Tibial nerve (tissue), 4 donors: ENCODE results near the gene RPL3. TPM values are rescaled to one million over a fixed set of nuclear protein-coding genes. Genes with fewer than 3 reads are reported as not detected.

Experiments
- DNase-seq, 2 donors: peaks; one replicate each; pipeline ENCODE4 v3.0.0-alpha.2; 2019; ENCODE audit warnings: low spot score in 2 of 2
- H3K27ac ChIP-seq, 4 donors: fragments of 200-600 bp; sonication (generic) in 3 of 4; one replicate each; pipeline ENCODE4 v1.5.1; 2017 to 2019; ENCODE audit warnings: mild to moderate bottlenecking in 1 of 4
- H3K27me3 ChIP-seq, 2 donors: fragments of 200-600 bp; sonication (generic) in 1 of 2; one replicate each; pipeline versions ENCODE4 v1.5.1 to v1.6.0; 2017 to 2019
- H3K36me3 ChIP-seq, 3 donors: fragments of 200-600 bp; sonication (generic); one replicate each; pipeline ENCODE4 v1.5.1; 2018 to 2019
- H3K4me1 ChIP-seq, 4 donors: fragments of 200-600 bp; sonication (generic) in 3 of 4; one replicate each; pipeline ENCODE4 v1.5.1; 2017 to 2019
- H3K4me3 ChIP-seq, 4 donors: fragments of 200-600 bp; sonication (generic) in 3 of 4; one replicate each; pipeline ENCODE4 v1.5.1; 2017 to 2019; ENCODE audit warnings: mild to moderate bottlenecking in 1 of 4, moderate library complexity in 1 of 4
- H3K9me3 ChIP-seq, 4 donors: fragments of 200-600 bp; sonication (generic) in 3 of 4; one replicate each; pipeline ENCODE4 v1.5.1; 2017 to 2019
- CTCF ChIP-seq, 5 experiments: fragments of 200-600 bp in 3 of 5; fragments of 450-650 bp in 2 of 5; sonication (generic) in 3 of 5; IDR thresholded peaks; one replicate each; pipeline ENCODE4 v1.5.1; 2016 to 2019; ENCODE audit warnings: antibody characterized with exemption in 5 of 5, mild to moderate bottlenecking in 3 of 5, moderate library complexity in 2 of 5
- EP300 ChIP-seq, 2 donors: sonication (generic); formaldehyde crosslinking; IDR thresholded peaks; one replicate each; pipeline ENCODE4 v1.6.1; 2017; ENCODE audit warnings: antibody characterized with exemption in 2 of 2, mild to moderate bottlenecking in 1 of 2
- POLR2A ChIP-seq, 2 donors: fragments of 450-650 bp; IDR thresholded peaks; one replicate each; pipeline ENCODE4 v1.6.1; 2017; ENCODE audit warnings: antibody characterized with exemption in 2 of 2, mild to moderate bottlenecking in 2 of 2, moderate library complexity in 2 of 2
- WGBS, 2 donors: methylation state at CpG; one replicate each; pipeline ENCODE4 v1.1.5; 2018; 5-methylcytosine and 5-hydroxymethylcytosine counted together
- total RNA-seq, 4 donors: library from RNA; depleted of rRNA; stranded (reverse); fragments of >200 nt; gene quantifications; one replicate each; pipeline ENCODE4 v1.1.0, GENCODE V29; 2016

RPL3 gene
- total RNA-seq, 4 donors from 2014 or later, result 1,869 to 2,331 (median 1,970) TPM

- Histone ChIP-seq H3K27me3 (no peaks in the 10 kb centered on the region), H3K4me3 (no peak overlapping the region), H3K9me3 (peaks cover 0 to 3% (median 0%) of the 10 kb centered on the region in 4 donors), H3K27ac (peak overlapping the region in 2 of 4 donors; percentile 88 to 89), H3K36me3 (no peaks in the 10 kb centered on the region), H3K4me1 (peaks cover 3 to 54% (median 24%) of the 10 kb centered on the region in 4 donors)
- no peak for DNase-seq
- WGBS, 2 donors, result 86 to 91% methylated on average over 15 to 16 of the region's 16 CpGs
- TF ChIP-seq POLR2A (IDR thresholded peaks at IDR 0.05) (no peak), CTCF (IDR thresholded peaks at IDR 0.05) (no peak), EP300 (IDR thresholded peaks at IDR 0.05) (no peak)
These were observed 29.3 kb downstream of the RPL3 start for GRCh38 chr22:39289975-39290720.

GRCh38 chr22:39289533-39289932 is 29.9 kb downstream of the RPL3 start:
- no peak for TF ChIP-seq EP300 (IDR thresholded peaks at IDR 0.05)
- TF ChIP-seq CTCF (IDR thresholded peaks at IDR 0.05), result no peak
- no peak for TF ChIP-seq POLR2A (IDR thresholded peaks at IDR 0.05)
- no peaks in the 10 kb centered on the region for H3K27me3 ChIP-seq
- peaks cover 3 to 51% (median 24%) of the 10 kb centered on the region in 4 donors for H3K4me1 ChIP-seq
- no peak for DNase-seq
- peaks cover 0 to 8% (median 0%) of the 10 kb centered on the region in 4 donors for H3K9me3 ChIP-seq
- H3K4me3 ChIP-seq, result no peak overlapping the region
- H3K36me3 ChIP-seq, result no peaks in the 10 kb centered on the region
- H3K27ac ChIP-seq, result peak overlapping the region in 2 of 4 donors; percentile 17 to 62
- WGBS, 2 donors, result 73 to 77% methylated on average over 10 to 11 of the region's 14 CpGs

- peaks cover 3 to 55% (median 35%) of the 10 kb centered on the region in 4 donors for H3K4me1 ChIP-seq
- no peak for TF ChIP-seq POLR2A (IDR thresholded peaks at IDR 0.05)
- TF ChIP-seq CTCF (IDR thresholded peaks at IDR 0.05), result no peak
- no peak for TF ChIP-seq EP300 (IDR thresholded peaks at IDR 0.05)
- DNase-seq, result no peak
- H3K9me3 ChIP-seq, result peaks cover 0 to 8% (median 0%) of the 10 kb centered on the region in 4 donors
- no peak overlapping the region for H3K4me3 ChIP-seq
- peak overlapping the region in 2 of 4 donors; percentile 4 to 61 for H3K27ac ChIP-seq
- no peaks in the 10 kb centered on the region for H3K36me3 ChIP-seq
- WGBS, 2 donors, result 90 to 94% methylated on average over 9 to 13 of the region's 13 CpGs
- H3K27me3 ChIP-seq, result no peaks in the 10 kb centered on the region
These were observed 31.1 kb downstream of the RPL3 start for GRCh38 chr22:39288135-39288898.

GRCh38 chr22:39287076-39287725 is 32.2 kb downstream of the RPL3 start:
- no peak for DNase-seq
- peak overlapping the region in 3 of 4 donors; percentile 31 to 69 (median 65) for H3K27ac ChIP-seq

More at GRCh38 chr22:39287076-39287725, 32.2 kb downstream of the RPL3 start:
- H3K4me3 ChIP-seq, result no peak overlapping the region
- no peaks in the 10 kb centered on the region for H3K36me3 ChIP-seq
- peaks cover 0 to 8% (median 0%) of the 10 kb centered on the region in 4 donors for H3K9me3 ChIP-seq
- H3K4me1 ChIP-seq, result peaks cover 3 to 52% (median 42%) of the 10 kb centered on the region in 4 donors
- peak; percentile 47 to 77 for TF ChIP-seq EP300 (IDR thresholded peaks at IDR 0.05)
- TF ChIP-seq POLR2A (IDR thresholded peaks at IDR 0.05), result no peak
- TF ChIP-seq CTCF (IDR thresholded peaks at IDR 0.05), result no peak
- H3K27me3 ChIP-seq, result no peaks in the 10 kb centered on the region
- 65 to 72% methylated on average over 8 of the region's 8 CpGs for WGBS, 2 donors
